Tibial nerve (tissue), 4 donors: Measurements from ENCODE around the gene TGM1. TPM values are rescaled to one million over a fixed set of nuclear protein-coding genes. Genes with fewer than 3 reads are reported as not detected.

Experiments
- DNase-seq, 2 donors: peaks; one replicate each; pipeline ENCODE4 v3.0.0-alpha.2; 2019; ENCODE audit warnings: low spot score in 2 of 2
- H3K27ac ChIP-seq, 4 donors: fragments of 200-600 bp; sonication (generic) in 3 of 4; one replicate each; pipeline ENCODE4 v1.5.1; 2017 to 2019; ENCODE audit warnings: mild to moderate bottlenecking in 1 of 4
- H3K27me3 ChIP-seq, 2 donors: fragments of 200-600 bp; sonication (generic) in 1 of 2; one replicate each; pipeline versions ENCODE4 v1.5.1 to v1.6.0; 2017 to 2019
- H3K36me3 ChIP-seq, 3 donors: fragments of 200-600 bp; sonication (generic); one replicate each; pipeline ENCODE4 v1.5.1; 2018 to 2019
- H3K4me1 ChIP-seq, 4 donors: fragments of 200-600 bp; sonication (generic) in 3 of 4; one replicate each; pipeline ENCODE4 v1.5.1; 2017 to 2019
- H3K4me3 ChIP-seq, 4 donors: fragments of 200-600 bp; sonication (generic) in 3 of 4; one replicate each; pipeline ENCODE4 v1.5.1; 2017 to 2019; ENCODE audit warnings: mild to moderate bottlenecking in 1 of 4, moderate library complexity in 1 of 4
- H3K9me3 ChIP-seq, 4 donors: fragments of 200-600 bp; sonication (generic) in 3 of 4; one replicate each; pipeline ENCODE4 v1.5.1; 2017 to 2019
- EP300 ChIP-seq, 2 donors: sonication (generic); formaldehyde crosslinking; IDR thresholded peaks; one replicate each; pipeline ENCODE4 v1.6.1; 2017; ENCODE audit warnings: antibody characterized with exemption in 2 of 2, mild to moderate bottlenecking in 1 of 2
- POLR2A ChIP-seq, 2 donors: fragments of 450-650 bp; IDR thresholded peaks; one replicate each; pipeline ENCODE4 v1.6.1; 2017; ENCODE audit warnings: antibody characterized with exemption in 2 of 2, mild to moderate bottlenecking in 2 of 2, moderate library complexity in 2 of 2
- WGBS, 2 donors: methylation state at CpG; one replicate each; pipeline ENCODE4 v1.1.5; 2018; 5-methylcytosine and 5-hydroxymethylcytosine counted together
- total RNA-seq, 4 donors: library from RNA; depleted of rRNA; stranded (reverse); fragments of >200 nt; gene quantifications; one replicate each; pipeline ENCODE4 v1.1.0, GENCODE V29; 2016
- TF ChIP-seq, protein P1 (sequence below), 5 experiments: fragments of 200-600 bp in 3 of 5; fragments of 450-650 bp in 2 of 5; sonication (generic) in 3 of 5; IDR thresholded peaks; one replicate each; pipeline ENCODE4 v1.5.1; 2016 to 2019; ENCODE audit warnings: antibody characterized with exemption in 5 of 5, mild to moderate bottlenecking in 3 of 5, moderate library complexity in 2 of 5

The TGM1 gene
- total RNA-seq, 4 donors from 2014 or later, result 13.5 to 53.5 (median 19.4) TPM

DNA sequence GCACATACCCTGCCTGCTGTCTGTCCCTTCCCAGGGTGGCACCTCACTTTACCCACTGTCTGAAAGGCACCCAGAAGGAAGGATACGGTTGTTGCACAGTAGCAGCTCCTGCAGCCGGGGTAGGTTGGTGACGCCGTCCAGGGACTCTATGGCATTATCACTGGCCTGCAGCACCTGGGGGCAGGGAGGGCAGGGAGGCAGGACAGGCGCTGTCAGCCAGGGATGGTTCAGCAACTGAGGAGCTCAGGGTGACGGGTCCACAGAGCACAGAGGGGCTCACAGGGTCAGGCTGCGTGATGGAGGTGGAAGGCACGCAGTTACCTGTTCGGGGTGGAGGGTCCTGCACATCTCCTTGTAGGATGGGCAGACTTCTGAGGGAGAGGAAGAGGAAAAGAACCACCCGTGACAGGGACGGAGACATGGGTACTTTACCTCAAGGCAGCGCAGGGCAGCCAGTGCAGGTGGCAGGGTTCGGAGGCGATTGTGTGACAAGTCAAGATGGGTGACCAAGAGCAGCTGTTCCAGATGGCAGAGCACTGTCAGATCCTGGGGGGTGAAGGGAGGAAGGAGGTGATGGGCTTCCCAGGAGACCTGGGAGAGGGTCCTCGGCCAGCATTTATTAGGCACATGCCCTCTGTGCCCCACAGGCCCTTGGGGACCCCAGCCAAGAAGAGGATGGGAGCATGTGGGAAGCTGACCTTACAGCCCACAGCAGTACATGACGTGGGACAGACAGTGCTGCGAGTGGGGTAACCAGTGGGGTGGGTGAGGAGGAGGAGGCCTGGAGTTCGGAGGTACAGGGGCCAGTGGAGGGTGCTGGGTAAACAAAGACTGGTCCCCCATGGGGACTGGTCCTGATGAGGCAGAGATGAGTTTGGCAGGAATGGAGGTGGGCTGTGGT lies 3.6 kb upstream of the TGM1 start:
- peaks cover 0 to 78% (median 4%) of the 10 kb centered on the region in 3 donors for H3K36me3 ChIP-seq
- no peak overlapping the region for H3K4me3 ChIP-seq
- 83 to 85% methylated on average over 18 of the region's 18 CpGs for WGBS, 2 donors
- no peaks in the 10 kb centered on the region for H3K27me3 ChIP-seq
- TF ChIP-seq POLR2A (IDR thresholded peaks at IDR 0.05) (no peak), EP300 (IDR thresholded peaks at IDR 0.05) (no peak)
- TF ChIP-seq, protein P1, sequence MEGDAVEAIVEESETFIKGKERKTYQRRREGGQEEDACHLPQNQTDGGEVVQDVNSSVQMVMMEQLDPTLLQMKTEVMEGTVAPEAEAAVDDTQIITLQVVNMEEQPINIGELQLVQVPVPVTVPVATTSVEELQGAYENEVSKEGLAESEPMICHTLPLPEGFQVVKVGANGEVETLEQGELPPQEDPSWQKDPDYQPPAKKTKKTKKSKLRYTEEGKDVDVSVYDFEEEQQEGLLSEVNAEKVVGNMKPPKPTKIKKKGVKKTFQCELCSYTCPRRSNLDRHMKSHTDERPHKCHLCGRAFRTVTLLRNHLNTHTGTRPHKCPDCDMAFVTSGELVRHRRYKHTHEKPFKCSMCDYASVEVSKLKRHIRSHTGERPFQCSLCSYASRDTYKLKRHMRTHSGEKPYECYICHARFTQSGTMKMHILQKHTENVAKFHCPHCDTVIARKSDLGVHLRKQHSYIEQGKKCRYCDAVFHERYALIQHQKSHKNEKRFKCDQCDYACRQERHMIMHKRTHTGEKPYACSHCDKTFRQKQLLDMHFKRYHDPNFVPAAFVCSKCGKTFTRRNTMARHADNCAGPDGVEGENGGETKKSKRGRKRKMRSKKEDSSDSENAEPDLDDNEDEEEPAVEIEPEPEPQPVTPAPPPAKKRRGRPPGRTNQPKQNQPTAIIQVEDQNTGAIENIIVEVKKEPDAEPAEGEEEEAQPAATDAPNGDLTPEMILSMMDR (IDR thresholded peaks at IDR 0.05), result no peak
- peaks cover 0 to 6% (median under 1%) of the 10 kb centered on the region in 4 donors for H3K4me1 ChIP-seq
- H3K9me3 ChIP-seq, result no peaks in the 10 kb centered on the region
- H3K27ac ChIP-seq, result no peak overlapping the region
- no peak for DNase-seq

DNA sequence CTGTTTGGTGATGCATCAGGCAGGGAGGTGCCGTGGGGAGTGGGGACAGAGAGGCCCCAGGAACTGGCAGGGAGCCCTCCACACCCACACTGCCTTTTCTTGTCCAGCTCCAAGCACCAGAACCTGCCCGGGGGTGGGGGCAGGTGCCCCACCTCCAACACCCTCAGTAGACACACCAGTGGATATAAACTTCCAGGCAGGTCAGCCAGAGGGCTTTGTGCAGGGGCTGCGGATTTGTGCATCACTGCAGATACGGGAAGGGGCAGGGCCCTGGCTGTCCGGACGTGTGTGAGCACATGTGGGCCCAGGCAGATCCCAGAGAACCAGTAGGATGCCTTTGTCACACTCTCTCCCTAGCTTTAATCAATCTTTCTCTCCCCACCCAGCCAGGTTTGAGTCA lies 1.3 kb upstream of the TGM1 start:
- TF ChIP-seq, protein P1 (IDR thresholded peaks at IDR 0.05), result no peak
- no peak for TF ChIP-seq POLR2A (IDR thresholded peaks at IDR 0.05)
- TF ChIP-seq EP300 (IDR thresholded peaks at IDR 0.05), result no peak
- no peaks in the 10 kb centered on the region for H3K9me3 ChIP-seq
- H3K4me1 ChIP-seq, result peaks cover 0 to 3% (median 0%) of the 10 kb centered on the region in 4 donors
- H3K27me3 ChIP-seq, result no peaks in the 10 kb centered on the region
- no peak overlapping the region for H3K4me3 ChIP-seq
- WGBS, 2 donors, result 47 to 65% methylated on average over 6 of the region's 6 CpGs
- H3K27ac ChIP-seq, result peak overlapping the region in 2 of 4 donors; percentile 14 to 28
- H3K36me3 ChIP-seq, result peaks cover 0 to 89% (median 4%) of the 10 kb centered on the region in 3 donors
- no peak for DNase-seq

DNA sequence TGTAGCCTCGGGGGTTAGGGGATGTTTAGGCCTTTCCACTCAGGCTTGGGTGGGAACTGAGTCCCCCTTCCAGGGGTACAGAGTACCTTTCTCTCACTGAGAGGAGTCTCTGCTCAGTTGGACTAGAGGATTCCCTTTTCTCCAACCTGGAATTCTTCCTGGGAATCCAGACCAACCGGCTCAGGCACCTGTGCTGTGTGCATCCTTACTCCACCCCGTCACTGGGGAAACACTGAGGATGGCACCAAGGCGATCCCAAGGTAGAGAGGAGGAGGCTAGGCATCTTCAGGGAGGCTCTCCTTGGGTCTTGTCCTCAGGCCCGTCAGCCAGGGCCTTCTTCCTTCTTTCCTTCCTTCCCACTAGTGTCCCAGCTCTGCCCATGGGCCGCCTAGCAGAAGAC lies 871 bp upstream of the TGM1 start:
- Histone ChIP-seq H3K36me3 (peaks cover 0 to 89% (median 4%) of the 10 kb centered on the region in 3 donors), H3K27me3 (no peaks in the 10 kb centered on the region), H3K27ac (peak overlapping the region in 2 of 4 donors; percentile 14 to 28), H3K4me3 (no peak overlapping the region), H3K9me3 (no peaks in the 10 kb centered on the region), H3K4me1 (peaks cover 0 to 8% (median 0%) of the 10 kb centered on the region in 4 donors)
- TF ChIP-seq POLR2A (IDR thresholded peaks at IDR 0.05) (no peak), EP300 (IDR thresholded peaks at IDR 0.05) (no peak)
- TF ChIP-seq, protein P1 (IDR thresholded peaks at IDR 0.05), result no peak
- DNase-seq, result no peak
- 65 to 76% methylated on average over 6 of the region's 6 CpGs for WGBS, 2 donors

DNA sequence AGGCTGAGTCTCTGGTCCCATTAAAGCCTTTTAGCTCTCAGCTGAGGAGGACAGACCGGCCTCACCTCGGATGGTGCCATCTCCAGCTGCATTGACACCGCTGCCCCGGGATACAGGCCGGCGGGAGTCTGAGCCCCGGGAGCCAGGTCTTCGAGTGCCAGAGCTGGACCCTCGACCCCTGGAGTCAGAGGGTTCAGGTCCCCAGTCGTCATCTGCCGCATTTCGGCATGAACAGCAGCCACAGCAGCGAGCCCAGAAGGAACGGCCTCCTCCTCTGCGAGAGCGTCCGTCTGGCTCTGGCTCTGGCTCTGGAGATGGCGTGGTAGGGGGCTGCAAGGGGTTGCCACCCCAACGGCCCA lies 1.0 kb downstream of the TGM1 start:
- 92 to 94% methylated on average over 18 to 19 of the region's 19 CpGs for WGBS, 2 donors
- H3K4me3 ChIP-seq, result no peak overlapping the region
- peaks cover 0 to 12% (median 0%) of the 10 kb centered on the region in 4 donors for H3K4me1 ChIP-seq
- TF ChIP-seq POLR2A (IDR thresholded peaks at IDR 0.05) (no peak), EP300 (IDR thresholded peaks at IDR 0.05) (no peak)
- TF ChIP-seq, protein P1 (IDR thresholded peaks at IDR 0.05), result no peak
- H3K27me3 ChIP-seq, result no peaks in the 10 kb centered on the region
- no peaks in the 10 kb centered on the region for H3K9me3 ChIP-seq
- peaks cover 0 to 79% (median 1%) of the 10 kb centered on the region in 3 donors for H3K36me3 ChIP-seq
- DNase-seq, result no peak
- H3K27ac ChIP-seq, result no peak overlapping the region
